Epidermal melanocyte (primary cell): ENCODE results near the gene KIF3C.
A peak's percentile ranks its signal among the peaks of the same experiment; 100 is the strongest.
"Not testable (repeated sequence)": the region's sequence is repeated elsewhere in the genome, so short reads cannot be mapped to it uniquely, and the experiment has no call there.

Experiments
- DNase-seq: peaks from one replicate; pipeline ENCODE4 v3.0.0; 2011; ENCODE audit warnings: low spot score; ENCODE audit not compliant: insufficient read length

Gene KIF3C

GRCh38 chr2:25960920-25961319 lies 21.4 kb downstream of the KIF3C start:
- DNase-seq: no peak

GRCh38 chr2:25960396-25960795 lies 21.9 kb downstream of the KIF3C start:
- no peak for DNase-seq

DNA sequence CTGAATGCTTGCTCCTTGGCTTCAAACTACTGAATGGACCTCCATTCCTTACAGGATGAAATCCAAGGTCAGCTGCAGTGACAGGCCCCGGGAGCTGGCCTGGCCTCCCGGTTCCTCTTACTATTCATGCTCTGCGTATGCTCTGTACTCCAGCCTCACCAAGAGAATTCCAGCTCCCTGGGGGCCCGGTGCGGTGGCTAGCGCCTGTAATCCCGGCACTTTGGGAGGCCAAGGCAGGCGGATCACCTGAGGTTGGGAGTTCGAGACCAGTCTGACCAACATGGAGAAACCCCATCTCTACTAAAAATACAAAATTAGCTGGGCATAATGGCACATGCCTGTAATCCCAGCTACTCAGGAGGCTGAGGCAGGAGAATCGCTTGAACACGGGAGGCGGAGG lies 23.7 kb downstream of the KIF3C start:
- not testable (repeated sequence) for DNase-seq

DNA sequence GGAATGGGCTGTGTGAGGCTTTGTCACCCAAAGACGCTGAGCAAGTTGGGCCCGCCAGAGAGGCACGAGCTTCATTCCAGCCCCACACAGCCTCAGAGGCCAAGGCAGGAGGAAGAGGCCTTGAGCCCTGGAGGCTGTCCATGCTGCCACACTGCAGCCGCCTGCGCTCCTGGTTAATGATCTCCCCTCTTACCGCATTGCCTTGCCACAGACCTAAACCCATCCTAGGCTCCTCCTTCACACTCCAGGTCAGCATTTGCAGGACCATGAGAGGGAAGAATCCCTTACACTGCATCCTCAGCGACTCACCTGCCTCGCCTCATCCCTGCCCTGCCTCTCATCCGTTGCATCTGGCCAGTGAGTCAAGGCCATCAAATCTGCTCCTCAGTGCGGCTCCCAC lies 24.6 kb downstream of the KIF3C start:
- no peak for DNase-seq

- DNase-seq: no peak
Observed at GRCh38 chr2:25955869-25956535, 26.3 kb downstream of the KIF3C start.

- no peak for DNase-seq
Observed at GRCh38 chr2:25955036-25955435, 27.3 kb downstream of the KIF3C start.

GRCh38 chr2:25954199-25954752 lies 28.0 kb downstream of the KIF3C start:
- DNase-seq: no peak

GRCh38 chr2:25951071-25951547 lies 31.2 kb downstream of the KIF3C start:
- DNase-seq: peak; percentile 53

GRCh38 chr2:25948437-25948836 lies 33.9 kb downstream of the KIF3C start:
- no peak for DNase-seq

- DNase-seq: no peak
Observed at GRCh38 chr2:25941042-25941441, 41.3 kb downstream of the KIF3C start.

GRCh38 chr2:25939257-25939668 lies 43.0 kb downstream of the KIF3C start:
- no peak for DNase-seq

DNA sequence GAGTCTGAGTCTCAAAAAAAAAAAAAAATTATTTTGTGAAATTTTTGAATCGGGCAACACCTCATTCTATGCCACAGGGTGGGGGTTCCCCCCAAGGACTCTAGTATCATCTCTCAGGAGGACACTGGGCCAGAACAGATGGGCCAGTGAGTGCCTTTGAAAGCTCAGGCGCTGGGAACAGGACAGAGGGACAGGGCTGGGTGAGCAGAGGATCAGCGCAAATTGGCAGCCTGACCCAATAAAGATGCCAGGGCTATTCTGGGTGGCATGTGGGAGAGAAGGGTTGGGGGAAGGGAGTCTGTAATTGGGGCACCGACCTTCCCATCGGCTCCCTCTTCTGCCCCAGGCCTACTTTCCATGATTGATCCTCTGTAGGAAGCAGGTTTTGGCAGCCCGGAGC lies 44.0 kb downstream of the KIF3C start:
- DNase-seq: no peak

DNA sequence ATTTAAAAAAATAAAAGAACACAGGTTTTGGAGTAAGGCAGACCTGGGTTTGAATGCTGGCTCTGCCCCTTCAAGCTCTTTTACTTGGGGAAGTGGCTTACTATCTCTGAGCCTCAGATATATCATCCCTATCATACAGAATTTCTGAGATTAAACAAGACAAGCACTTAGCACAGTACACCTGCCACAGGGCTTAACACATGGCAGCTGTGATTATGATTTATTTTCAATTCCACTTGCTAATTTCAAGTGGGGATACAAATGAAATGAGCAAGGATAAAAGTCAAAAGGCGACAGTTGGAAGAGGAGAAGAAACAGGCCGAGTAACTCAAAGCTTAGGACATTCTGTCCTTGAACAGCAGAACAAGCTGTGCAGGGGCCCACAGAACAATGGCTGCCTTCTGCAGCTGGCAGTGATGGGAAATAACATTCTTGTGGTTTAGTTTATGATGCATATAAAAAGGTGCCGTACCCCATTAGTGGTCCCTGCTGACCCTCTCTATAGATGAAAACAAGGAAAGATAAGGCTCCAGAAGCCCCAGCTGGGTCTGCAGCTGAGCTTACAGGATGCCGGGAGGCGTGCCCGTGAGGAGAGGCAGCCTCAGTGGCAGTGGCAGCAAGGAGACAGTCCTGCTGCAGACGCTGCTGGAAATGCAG lies 45.3 kb downstream of the KIF3C start:
- DNase-seq: no peak

DNA sequence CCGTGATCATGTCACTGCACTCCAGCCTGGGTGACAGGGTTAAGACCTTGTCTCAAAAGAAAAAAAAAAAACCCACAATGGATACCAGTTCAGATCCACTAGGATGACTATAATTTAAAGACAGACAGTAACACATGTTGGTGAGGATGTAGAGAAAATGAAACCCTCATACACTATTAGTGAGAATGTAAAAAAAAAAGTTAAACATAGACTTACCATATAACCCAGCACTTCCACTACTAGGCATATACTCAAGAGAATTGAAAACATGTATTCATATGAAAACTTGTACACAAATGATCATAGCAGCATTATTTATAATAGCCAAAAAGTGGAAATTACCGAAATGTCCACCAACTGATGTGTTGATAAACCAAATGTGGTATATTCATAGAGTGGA lies 48.7 kb downstream of the KIF3C start:
- no peak for DNase-seq

DNA sequence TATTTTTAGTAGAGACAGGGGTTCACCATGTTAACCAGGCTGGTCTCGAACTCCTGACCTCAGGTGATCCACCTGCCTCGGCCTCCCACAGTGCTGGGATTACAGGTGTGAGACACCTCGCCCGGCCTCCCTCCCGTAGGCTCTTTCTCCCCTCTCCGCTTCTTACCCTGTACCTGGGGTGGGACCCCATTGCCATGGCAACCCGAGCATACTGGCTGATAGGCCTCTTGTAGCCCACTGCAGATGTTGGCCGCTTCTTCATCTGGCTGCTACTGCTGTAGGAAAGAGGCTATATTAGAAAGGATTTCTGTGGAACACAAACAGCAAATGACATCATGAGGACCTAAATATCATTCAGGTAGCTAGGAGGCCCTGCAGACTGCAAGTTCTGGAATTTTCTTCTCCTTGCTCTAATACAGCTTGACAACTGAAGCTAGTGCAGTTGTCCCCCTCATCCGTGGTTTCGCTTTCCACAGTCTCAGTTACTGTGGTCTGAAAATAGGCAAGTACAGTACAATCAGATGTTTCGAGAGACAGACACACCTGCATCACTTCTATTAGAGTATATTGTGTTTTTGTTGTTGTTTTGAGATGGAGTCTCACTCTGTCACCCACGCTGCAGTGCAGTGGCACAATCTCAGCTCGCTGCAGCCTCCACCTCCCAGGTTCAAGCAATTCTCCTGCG lies 52.4 kb downstream of the KIF3C start:
- no peak for DNase-seq

DNA sequence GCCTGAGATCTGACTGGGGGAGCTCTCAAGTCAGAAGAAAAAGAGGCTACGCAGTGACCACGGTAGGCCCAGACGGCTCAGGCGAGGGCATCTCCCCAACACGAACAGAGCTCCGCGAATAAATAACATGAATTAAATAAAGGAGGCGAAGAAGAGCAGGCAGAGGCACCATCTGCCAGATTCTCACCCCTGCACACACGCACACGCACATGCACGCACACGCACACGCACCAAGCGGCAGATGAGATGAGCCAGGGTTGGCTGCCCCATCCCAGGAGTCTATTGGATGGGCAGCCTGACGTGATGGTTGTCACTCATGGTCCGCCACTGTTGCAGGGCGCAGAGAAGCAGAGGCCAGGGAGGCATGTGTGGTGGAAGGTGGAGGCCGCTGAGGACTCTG lies 53.6 kb downstream of the KIF3C start:
- no peak for DNase-seq

DNA sequence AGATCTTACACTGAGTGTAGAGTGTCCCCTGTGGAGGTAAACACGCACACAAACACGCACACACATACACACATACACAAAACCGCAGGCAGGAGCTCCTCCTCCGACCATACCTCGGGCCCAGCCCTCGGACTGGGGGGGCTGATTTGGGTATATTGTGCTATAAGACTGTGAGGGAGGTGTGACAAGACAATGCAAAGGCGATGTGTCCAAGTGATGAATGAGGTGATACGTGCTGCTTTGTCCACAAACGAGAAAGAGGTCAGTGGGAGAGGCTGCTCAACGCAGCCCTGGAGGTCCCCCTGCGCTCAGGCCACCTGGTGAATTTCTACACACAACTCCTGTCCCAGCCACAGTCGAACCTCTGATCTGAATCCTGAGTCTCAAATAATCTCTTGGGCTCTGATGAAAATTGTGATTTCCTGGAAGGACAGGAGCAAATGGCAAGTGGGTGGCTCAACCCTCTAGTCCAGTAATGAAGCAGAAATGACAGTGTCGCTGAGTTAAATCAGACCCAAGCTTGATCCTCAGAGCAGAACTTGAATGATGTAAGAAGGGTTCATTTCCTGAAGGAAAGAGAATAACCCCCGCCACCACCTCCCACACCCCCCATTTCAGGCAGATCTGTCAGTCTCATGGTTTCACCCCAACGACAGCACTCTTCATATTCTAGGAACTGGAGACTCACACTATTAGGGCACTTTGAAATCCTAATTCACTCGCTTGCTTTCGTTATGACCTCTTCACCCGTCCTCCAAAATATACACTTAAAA lies 55.1 kb downstream of the KIF3C start:
- no peak for DNase-seq

DNA sequence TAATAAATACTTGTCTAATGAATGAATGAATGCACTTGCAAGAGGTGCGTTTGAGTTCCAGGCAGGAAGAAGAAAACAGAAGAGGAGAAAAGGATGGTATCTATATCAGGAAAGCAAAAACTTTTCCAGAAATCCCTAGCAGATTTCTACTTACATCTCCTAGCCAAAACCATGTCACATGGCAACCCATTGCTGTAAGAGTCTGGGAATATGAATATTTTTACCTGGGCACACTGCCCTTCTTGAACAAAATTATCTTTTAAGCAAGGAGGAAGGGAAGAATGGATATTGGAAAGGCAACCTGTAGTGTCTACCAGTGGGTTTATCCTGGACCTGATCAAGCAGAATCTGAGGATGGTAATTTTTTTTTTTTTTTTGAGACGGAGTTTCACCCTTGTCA lies 59.8 kb downstream of the KIF3C start:
- no peak for DNase-seq

- no peak for DNase-seq
Observed at GRCh38 chr2:25920786-25921415, 61.4 kb downstream of the KIF3C start.

DNA sequence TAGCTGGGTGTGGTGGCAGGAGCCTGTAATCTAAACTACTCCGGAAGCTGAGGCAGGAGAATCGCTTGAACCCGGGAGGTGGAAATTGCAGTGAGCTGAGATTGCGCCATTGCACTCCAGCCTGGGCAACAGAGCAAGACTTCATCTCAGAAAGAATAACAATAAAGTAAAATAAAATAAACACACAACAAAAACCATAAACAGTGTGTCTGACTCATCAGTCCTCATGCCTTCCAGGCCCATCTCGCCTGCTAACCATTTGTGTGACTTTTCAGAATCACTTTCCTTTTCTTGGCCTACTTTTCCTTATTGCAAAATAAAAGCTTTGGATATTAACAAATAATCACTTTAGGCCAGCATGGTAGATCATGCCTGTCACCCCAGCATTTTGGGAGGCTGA lies 62.0 kb downstream of the KIF3C start:
- DNase-seq: peak; percentile 33

- no peak for DNase-seq
Observed at GRCh38 chr2:25917832-25918231, 64.5 kb downstream of the KIF3C start.
